ENCODE results near the gene POLR2C. TPM values are rescaled to one million over a fixed set of nuclear protein-coding genes. Genes with fewer than 3 reads are reported as not detected.

POLR2C gene
- total and polyA plus RNA-seq, 10 of the 15 experiments (the other 5 are each of a cell fraction or from before 2014, with no cell fraction given): 26.9 to 93.0 (median 57.8) TPM

- TF ChIP-seq ZBTB40 (IDR thresholded peaks at IDR 0.05; ENCODE audit: borderline replicate concordance) (peak; percentile 51; the same call in 1 of the 2 replicates), CUX1 (IDR thresholded peaks at IDR 0.05; ENCODE audit: insufficient replicate concordance, low read depth, low read length) (no peak), CBX5 (IDR thresholded peaks at IDR 0.05; ENCODE audit: low read depth) (no peak), LARP7 (IDR thresholded peaks at IDR 0.05) (peak; percentile 71; the same call in 1 of the 2 replicates), TBL1XR1 (IDR thresholded peaks at IDR 0.05; ENCODE audit: low read depth, low read length) (no peak), ZSCAN29 (IDR thresholded peaks at IDR 0.05) (no peak), NBN (IDR thresholded peaks at IDR 0.05) (peak; percentile 64), DPF2 (IDR thresholded peaks at IDR 0.05) (peak; percentile 57; the same call in 1 of the 2 replicates), IKZF2 (IDR thresholded peaks at IDR 0.05) (peak in 1 of 2 experiments; percentile 15; a peak in 2 of 4 replicates)
- TF ChIP-seq, protein P1, sequence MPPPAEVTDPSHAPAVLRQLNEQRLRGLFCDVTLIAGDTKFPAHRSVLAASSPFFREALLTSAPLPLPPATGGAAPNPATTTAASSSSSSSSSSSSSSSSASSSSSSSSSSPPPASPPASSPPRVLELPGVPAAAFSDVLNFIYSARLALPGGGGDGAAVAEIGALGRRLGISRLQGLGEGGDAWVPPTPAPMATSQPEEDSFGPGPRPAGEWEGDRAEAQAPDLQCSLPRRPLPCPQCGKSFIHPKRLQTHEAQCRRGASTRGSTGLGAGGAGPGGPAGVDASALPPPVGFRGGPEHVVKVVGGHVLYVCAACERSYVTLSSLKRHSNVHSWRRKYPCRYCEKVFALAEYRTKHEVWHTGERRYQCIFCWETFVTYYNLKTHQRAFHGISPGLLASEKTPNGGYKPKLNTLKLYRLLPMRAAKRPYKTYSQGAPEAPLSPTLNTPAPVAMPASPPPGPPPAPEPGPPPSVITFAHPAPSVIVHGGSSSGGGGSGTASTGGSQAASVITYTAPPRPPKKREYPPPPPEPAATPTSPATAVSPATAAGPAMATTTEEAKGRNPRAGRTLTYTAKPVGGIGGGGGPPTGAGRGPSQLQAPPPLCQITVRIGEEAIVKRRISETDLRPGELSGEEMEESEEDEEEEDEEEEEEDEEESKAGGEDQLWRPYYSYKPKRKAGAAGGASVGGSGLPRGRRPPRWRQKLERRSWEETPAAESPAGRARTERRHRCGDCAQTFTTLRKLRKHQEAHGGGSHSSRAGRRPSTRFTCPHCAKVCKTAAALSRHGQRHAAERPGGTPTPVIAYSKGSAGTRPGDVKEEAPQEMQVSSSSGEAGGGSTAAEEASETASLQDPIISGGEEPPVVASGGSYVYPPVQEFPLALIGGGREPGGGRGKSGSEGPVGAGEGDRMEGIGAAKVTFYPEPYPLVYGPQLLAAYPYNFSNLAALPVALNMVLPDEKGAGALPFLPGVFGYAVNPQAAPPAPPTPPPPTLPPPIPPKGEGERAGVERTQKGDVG (CRISPR knock-in tag; IDR thresholded peaks at IDR 0.05): no peak
- TF ChIP-seq, protein P2, sequence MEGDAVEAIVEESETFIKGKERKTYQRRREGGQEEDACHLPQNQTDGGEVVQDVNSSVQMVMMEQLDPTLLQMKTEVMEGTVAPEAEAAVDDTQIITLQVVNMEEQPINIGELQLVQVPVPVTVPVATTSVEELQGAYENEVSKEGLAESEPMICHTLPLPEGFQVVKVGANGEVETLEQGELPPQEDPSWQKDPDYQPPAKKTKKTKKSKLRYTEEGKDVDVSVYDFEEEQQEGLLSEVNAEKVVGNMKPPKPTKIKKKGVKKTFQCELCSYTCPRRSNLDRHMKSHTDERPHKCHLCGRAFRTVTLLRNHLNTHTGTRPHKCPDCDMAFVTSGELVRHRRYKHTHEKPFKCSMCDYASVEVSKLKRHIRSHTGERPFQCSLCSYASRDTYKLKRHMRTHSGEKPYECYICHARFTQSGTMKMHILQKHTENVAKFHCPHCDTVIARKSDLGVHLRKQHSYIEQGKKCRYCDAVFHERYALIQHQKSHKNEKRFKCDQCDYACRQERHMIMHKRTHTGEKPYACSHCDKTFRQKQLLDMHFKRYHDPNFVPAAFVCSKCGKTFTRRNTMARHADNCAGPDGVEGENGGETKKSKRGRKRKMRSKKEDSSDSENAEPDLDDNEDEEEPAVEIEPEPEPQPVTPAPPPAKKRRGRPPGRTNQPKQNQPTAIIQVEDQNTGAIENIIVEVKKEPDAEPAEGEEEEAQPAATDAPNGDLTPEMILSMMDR (IDR thresholded peaks at IDR 0.05 in 2 of 3, conservative IDR thresholded peaks at IDR 0.05 in 1 of 3; ENCODE audit: control insufficient read depth in 2 of 3, extremely low read depth in 1 of 3, insufficient read depth in 1 of 3, low read depth in 3 of 3, low read length in 3 of 3): no peak
Measured at GRCh38 chr16:57485916-57486857, 23.7 kb downstream of the POLR2C start, which contains the start of gene DOK4 (continued).
